ENCODE results near the gene CCSER2.
"Not testable (repeated sequence)": the region's sequence is repeated elsewhere in the genome, so short reads cannot be mapped to it uniquely, and the experiment has no call there.

Gene CCSER2

GRCh38 chr10:84328418-84329195 lies at the start of gene CCSER2:
TSS of gene CCSER2 (plus strand) at chr10:84328589. CDS start at chr10:84371053, 42,464 bp downstream.
- peak; percentile 91 for DNase-seq (ENCODE audit: low read depth)

- not testable (repeated sequence) for DNase-seq (ENCODE audit: low read depth)
Observed at GRCh38 chr10:84279876-84280475, 48.4 kb upstream of the CCSER2 start.

DNA sequence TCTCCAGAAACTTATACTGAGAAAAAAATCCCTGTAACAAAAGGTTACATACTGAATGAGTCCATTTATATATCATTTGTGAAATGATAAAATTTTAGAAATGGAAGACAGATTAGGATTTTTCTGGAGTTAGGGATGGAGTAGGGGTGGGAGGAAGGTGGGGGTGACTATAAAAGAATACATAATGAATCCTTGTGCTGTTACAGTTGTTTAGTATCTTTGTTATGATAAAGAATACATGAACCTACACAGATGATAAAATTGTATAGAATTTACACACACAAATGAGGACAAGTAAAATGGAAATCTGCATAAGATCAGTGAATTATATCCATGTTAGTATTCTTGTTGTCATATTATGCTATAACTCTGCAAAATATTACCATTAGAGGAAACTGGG lies 41.7 kb upstream of the CCSER2 start:
- no peak for DNase-seq (ENCODE audit: low read depth)

DNA sequence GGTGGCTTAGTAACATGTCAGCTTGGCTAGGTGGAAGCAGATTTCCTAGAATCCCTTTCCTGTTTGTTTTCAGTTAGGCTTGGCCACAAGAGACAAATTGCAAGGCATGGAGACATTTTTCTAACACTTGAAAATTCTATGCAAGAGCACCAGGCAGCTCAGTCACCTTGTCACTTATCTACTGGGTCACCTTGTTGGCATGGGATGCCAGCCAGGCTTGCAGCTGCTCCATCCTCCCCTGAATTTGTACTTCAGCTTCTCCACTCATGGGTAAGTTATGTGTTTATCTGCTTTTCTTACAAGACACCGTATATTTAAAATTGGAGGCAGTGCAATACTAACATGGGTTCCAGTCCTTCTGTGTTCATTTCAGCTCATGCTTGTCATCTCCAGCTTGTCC lies 40.2 kb upstream of the CCSER2 start:
- no peak for DNase-seq (ENCODE audit: low read depth)

DNA sequence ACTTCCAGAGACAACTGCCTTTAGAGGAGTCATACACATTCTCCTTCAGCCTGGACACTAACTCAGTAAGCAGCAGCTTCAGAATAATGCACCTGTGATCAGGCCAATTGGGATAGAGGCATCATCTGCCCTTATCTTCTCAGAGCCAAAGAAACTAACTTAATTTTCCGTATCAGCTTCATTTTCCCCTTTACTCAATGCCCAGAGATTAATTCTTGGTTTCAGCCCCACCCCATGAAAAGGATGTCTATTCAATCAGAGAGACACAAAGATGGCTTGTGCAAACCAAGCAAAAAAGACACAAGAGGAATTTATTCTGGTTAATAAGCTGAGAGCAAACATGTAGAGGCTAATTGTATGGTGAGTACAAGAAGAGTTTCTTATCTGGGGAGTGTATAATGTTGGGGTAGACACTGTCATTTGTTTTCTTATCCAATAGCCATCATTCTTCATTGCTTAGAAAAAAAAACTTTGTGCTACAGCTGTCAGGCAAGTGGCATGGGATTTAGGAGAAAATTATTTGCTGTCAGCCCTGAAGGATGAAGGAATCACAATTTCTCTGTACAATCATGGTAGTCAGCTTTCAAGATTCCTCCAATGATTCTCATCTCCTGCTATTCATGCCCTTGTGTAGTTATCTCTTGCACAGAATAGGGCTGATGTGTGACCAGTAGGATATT lies 38.7 kb upstream of the CCSER2 start:
- DNase-seq (ENCODE audit: low read depth): no peak

DNA sequence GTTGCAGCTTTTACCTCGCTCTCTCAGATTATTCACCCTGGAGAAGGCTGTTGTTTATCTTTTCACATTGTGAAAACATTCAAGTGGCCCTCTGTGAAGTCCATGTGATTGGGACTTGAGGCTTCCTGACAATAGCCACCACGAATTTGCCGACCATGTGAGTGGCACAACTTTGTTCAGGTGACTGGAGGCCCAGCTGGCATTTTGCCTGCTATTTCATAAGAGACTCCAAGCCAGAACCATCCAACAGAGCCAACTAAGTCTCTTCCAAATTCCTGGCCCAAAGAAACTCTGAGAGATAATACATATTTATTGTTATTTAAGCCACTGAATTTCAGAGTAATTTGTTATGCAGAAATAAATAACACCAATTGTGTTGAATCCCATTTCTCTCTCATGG lies 38.2 kb upstream of the CCSER2 start:
- no peak for DNase-seq (ENCODE audit: low read depth)

DNA sequence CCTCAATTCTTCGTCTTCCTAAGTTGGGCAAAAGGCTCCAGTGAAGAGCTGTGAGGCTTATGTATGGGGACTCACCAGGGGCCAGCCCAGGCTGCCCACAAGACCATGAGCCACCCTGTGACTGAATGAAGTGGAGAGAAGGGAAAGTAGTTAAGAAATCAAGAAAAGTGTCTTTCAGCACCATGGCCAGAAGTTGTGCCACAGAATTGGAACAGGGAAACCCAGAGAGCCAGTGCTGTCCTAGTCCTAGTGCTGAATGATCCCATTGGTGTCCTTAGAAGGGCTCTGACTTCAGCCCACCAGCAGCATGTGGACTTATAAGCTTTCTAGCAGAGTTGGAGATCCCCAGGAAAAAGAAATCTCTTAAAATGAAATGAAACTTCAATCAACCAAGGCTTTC lies 37.0 kb upstream of the CCSER2 start:
- DNase-seq (ENCODE audit: low read depth): no peak

DNA sequence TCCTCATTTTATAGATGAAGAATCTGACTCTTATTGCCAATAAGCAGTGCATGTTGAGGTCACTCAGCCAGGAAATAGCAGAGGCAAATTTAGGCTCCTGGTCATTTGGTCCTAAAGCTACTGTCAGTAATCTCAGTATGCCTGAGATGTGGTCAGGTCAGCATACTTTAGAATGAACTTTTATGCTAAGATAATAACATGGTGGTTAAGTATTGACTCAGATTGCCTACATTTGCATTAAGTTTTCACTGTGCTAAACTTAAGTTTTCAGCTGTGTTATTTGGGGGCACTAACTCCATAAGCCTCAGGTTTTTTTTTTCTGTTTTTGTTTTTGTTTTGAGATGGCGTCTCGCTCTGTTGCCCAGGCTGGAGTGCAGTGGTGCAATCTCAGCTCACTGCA lies 35.9 kb upstream of the CCSER2 start:
- DNase-seq (ENCODE audit: low read depth): no peak

- no peak for DNase-seq (ENCODE audit: low read depth)
Observed at GRCh38 chr10:84293171-84293570, 35.2 kb upstream of the CCSER2 start.

GRCh38 chr10:84293574-84294016 lies 34.8 kb upstream of the CCSER2 start:
- DNase-seq (ENCODE audit: low read depth): no peak

DNA sequence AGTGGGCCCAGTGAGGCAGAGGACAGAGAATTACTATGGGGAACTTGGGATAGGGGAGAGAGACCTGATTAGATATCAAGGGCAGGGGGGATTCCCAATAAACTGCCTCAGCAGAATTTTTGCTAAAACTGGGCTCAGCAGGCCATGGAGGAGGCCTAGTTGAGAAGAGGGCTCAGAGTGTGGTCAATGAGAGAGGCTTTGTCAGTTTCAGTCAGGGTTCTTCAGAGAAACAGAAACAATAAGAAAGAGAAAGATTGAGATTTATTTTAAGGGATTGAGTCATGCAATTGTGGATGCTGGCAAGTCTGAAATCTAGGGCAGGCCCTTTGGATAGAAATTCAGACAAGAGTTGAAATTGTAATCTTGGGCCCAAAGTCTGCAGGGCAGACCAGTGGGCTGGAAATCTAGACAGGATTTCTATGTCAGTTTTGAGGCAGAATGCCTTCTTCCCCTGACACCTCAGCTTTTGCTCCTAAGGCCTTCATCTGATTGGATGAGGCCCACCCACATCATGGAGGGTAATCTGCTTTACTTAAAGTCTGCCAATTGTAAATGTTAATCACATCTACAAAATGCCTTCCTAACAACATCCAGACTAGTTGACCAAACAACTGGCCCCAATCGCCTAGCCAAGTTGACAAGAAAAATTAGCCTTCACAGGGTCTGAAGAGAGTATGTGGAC lies 33.5 kb upstream of the CCSER2 start:
- no peak for DNase-seq (ENCODE audit: low read depth)

DNA sequence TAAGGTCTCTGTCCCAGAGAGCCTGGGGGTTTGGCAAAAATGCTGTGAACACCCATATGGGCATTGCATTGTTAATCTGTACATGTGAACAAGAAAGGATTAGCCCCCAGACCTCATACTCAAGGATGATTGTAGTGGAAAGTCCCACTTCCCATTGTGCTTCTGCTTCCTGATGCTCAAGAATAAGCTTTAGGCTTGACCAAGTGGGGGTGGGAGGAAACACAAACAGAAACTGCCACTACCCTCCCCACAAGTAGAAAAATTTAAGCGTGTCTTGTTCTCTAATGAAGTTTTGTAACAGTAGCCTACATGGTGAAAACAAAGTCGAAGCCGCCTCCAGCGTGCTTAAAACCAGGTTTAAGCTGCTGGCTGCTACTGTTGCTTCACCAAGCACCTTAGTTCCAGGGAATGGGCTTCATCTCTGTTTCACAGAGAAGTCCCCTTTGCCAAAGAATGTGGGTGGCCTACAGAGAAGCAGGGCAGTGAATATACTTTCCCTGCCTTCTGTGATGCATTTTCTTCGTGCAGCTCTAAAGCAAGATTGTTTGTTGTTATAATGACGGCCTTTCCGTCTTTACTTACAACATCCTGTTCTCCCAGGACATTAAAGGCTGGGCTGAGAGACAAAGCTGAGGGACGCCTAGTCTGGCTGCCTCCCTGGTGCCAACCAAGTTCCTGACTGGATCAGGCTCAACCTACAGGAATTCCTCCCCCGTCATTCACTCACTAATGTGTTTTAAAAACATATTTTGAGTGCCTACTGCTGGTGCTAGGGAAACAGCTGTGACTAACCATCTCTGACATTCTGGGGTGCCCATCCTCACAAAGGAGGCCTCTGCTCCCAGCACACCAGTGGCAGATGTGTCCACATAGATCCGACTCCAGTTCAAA lies 32.1 kb upstream of the CCSER2 start:
- DNase-seq (ENCODE audit: low read depth): no peak

DNA sequence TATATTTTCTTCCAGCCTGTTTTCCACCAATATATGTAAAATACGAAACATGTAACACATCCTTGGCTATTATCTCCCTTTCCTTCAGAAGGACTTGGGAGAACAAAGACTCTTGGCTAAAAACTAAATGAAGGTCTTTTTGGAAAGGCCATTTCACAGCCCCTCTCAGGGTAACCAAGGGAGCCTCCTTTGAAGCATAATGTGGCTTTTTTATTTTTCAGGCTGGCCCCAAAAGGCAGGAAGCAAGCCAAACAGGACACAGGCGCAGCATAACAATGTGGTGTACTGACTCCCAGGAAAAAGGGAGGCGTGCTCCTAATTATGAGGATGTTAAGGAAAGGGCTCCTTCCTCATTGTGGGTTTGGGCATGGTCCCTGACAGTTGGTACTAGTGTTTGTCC lies 30.3 kb upstream of the CCSER2 start:
- no peak for DNase-seq (ENCODE audit: low read depth)

- no peak for DNase-seq (ENCODE audit: low read depth)
Observed at GRCh38 chr10:84302223-84302622, 26.2 kb upstream of the CCSER2 start.

GRCh38 chr10:84306751-84307384 lies 21.5 kb upstream of the CCSER2 start:
- DNase-seq (ENCODE audit: low read depth): no peak

DNA sequence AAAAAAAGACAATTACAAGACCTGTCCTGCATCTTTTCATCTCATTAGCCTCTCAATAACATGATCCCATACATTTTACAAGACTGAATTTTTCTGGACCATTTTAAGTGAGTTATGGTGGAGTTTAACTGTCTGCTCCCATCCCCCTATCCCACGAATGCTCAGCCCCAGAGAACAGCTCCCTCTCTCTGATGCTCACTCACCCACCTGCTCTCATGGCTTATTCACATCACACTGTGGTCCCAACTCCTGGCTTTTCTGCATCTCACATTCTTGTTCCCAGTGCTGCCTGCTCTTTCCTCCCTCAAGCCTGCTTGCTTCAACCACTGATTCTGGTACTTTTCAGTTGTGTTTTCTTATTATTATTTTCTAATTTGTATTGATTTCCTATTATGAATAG lies 20.4 kb upstream of the CCSER2 start:
- no peak for DNase-seq (ENCODE audit: low read depth)

DNA sequence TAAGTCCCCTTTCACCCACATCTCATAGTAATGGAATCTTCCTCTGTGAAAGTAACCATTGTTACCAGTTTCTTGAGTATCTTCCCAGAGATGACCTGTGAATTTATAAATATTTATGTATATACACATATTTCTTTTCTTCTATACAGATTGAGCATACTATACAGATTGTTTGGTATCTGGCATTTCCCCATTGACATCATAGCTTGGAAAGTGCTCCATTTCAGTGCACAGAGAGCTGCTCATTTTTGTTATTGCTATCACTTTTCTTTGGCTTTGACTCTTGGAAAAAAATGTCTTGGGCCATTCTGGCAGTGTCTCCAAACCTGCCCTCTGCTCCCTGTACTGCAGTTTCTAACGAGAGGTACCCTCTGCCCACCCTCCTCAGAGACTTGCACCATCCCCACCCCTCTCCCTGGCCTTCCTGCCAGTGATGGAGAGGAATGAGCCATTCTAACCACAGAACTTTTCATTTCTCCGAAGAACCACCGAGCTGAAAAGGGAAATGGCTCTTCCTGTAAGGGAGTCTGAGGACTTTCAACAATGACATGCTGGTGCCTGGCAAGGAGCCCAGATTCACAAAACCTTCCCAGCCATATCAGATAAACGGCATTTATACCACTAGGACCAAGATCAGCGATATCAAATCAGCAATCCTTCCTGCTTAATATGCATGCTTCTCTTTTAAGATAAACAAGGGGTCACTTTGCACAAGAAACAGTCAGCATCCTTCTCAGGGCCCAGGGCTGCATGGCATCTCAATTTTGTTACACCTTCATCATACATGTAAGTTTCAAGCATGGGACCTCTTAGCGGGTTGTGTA lies 19.7 kb upstream of the CCSER2 start:
- no peak for DNase-seq (ENCODE audit: low read depth)

- no peak for DNase-seq (ENCODE audit: low read depth)
Observed at GRCh38 chr10:84310470-84310869, 17.9 kb upstream of the CCSER2 start.

GRCh38 chr10:84311576-84311975 lies 16.8 kb upstream of the CCSER2 start:
- DNase-seq (ENCODE audit: low read depth): no peak

- no peak for DNase-seq (ENCODE audit: low read depth)
Observed at GRCh38 chr10:84312816-84313215, 15.6 kb upstream of the CCSER2 start.

Measured in activated gamma-delta T cell treated with anti-CD3 and anti-CD28 coated beads, Interleukin-2, amount 50 U/mL, for 16 hours (primary cell).